ENCODE results near the gene DLGAP4.

GRCh38 chr20:36425166-36425565, 119.0 kb downstream of the DLGAP4 start:
- TF ChIP-seq CTCF (IDR thresholded peaks at IDR 0.05), result no peak
- no peak for TF ChIP-seq POLR2A (IDR thresholded peaks at IDR 0.05)
- no peak for TF ChIP-seq POLR2AphosphoS5 (IDR thresholded peaks at IDR 0.05)

All from stomach (tissue), 4 donors.